Kidney epithelial cell (primary cell): ENCODE measurements around the gene VTI1A. TPM values are rescaled to one million over a fixed set of nuclear protein-coding genes. Genes with fewer than 3 reads are reported as not detected.

Experiments
- DNase-seq: peaks from one replicate; pipeline ENCODE4 v3.0.0-alpha.2; 2010; ENCODE audit warnings: low read depth
- H3K27me3 ChIP-seq: 2 replicates; pipeline ENCODE4 v1.6.0; 2011; ENCODE audit warnings: low read length; ENCODE audit not compliant: control insufficient read depth, insufficient read depth
- H3K36me3 ChIP-seq: 2 replicates; pipeline ENCODE4 v1.5.1; 2011; ENCODE audit warnings: low read length; ENCODE audit not compliant: control insufficient read depth, insufficient read depth
- H3K4me3 ChIP-seq: 2 replicates; pipeline ENCODE4 v1.5.1; 2011; ENCODE audit warnings: low read depth, mild to moderate bottlenecking, control low read depth, low read length
- total RNA-seq: library from RNA; depleted of rRNA; stranded (reverse); fragments of >200 nt; gene quantifications from 2 replicates; pipeline ENCODE4 v1.2.3, GENCODE V29; 2015
- TF ChIP-seq, protein P1 (sequence below): IDR thresholded peaks from 2 replicates; pipeline ENCODE4 v1.5.1; 2011; ENCODE audit warnings: mild to moderate bottlenecking, moderate library complexity, low read length, control low read depth, inconsistent platforms; ENCODE audit not compliant: insufficient read depth, poor library complexity, severe bottlenecking

Gene VTI1A
- total RNA-seq, 1 donor from 2014 or later = 45.7 TPM

DNA sequence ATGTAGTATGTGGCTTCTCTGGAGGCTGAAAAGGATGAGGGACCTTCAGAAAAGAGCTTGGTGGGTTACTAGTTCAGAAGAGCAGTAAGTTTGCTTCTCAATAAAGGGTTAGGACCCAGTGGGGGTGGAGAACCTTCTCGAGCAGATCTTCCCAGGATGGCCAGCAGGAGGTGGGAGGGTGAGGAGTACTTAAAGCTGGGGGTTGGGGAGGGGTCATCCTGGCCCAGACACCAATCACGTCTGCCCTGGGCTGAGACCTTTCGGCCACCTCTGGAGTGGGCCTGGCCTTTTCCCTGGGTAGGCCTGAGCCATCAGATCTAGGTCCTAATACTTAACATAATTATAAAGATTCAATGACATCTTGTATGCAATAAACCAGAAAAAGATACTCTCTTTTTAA is 354.0 kb downstream of the VTI1A start:
- TF ChIP-seq, protein P1, sequence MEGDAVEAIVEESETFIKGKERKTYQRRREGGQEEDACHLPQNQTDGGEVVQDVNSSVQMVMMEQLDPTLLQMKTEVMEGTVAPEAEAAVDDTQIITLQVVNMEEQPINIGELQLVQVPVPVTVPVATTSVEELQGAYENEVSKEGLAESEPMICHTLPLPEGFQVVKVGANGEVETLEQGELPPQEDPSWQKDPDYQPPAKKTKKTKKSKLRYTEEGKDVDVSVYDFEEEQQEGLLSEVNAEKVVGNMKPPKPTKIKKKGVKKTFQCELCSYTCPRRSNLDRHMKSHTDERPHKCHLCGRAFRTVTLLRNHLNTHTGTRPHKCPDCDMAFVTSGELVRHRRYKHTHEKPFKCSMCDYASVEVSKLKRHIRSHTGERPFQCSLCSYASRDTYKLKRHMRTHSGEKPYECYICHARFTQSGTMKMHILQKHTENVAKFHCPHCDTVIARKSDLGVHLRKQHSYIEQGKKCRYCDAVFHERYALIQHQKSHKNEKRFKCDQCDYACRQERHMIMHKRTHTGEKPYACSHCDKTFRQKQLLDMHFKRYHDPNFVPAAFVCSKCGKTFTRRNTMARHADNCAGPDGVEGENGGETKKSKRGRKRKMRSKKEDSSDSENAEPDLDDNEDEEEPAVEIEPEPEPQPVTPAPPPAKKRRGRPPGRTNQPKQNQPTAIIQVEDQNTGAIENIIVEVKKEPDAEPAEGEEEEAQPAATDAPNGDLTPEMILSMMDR = no peak
- Histone ChIP-seq H3K4me3 (no peak overlapping the region), H3K27me3 (no peaks in the 10 kb centered on the region), H3K36me3 (no peaks in the 10 kb centered on the region)
- DNase-seq = no peak

DNA sequence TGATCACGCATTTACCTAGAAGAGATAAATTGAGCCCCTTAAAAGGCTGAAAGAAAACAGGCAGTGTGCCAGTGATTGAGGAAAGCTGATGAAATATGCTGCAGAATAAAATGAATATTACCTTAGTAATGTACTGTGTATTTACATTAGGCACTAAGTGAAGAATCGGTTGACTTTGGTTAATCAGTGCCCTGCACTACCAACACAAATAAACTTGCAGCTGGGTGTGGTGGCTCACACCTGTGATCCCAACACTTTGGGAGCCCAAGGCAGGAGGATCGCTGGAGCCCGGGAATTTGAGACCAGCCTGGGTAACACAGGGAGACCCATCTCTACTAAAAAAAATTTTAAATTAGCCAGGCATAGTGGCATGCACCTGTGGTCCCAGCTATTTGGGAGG is 354.7 kb downstream of the VTI1A start:
- no peak for DNase-seq
- Histone ChIP-seq H3K4me3 (no peak overlapping the region), H3K27me3 (no peaks in the 10 kb centered on the region), H3K36me3 (no peaks in the 10 kb centered on the region)
- TF ChIP-seq, protein P1 = no peak

DNA sequence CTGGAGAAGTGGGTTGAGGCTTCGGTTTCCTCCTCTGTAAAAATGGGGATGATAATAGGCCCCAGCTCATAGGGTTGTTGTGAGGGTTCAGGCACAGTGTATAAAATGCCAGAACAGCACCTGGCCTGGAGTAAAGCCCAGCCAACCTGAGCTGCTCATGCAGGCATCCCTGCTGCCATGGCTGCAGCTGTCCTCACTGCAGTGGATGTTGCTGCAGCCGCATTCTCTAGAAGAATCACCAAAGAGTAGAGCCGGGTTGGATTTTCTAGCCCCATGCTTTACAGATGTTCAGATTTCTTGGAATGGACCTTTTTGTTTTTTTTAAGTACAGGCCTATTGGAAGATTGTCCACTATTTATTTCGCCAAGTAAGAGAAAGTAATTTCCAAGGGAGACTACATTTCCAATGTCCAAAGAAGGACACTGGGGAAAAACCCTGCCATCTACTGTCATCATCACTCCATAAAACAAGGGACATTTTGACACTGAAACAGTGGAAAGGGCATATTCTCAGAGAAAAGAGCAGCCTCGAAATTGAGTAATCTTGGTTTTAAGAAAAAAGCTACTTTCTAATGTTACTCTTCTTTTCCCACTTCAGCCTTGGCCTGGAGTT is 355.5 kb downstream of the VTI1A start:
- Histone ChIP-seq H3K36me3 (no peaks in the 10 kb centered on the region), H3K27me3 (no peaks in the 10 kb centered on the region), H3K4me3 (no peak overlapping the region)
- TF ChIP-seq, protein P1 = no peak
- DNase-seq = no peak

DNA sequence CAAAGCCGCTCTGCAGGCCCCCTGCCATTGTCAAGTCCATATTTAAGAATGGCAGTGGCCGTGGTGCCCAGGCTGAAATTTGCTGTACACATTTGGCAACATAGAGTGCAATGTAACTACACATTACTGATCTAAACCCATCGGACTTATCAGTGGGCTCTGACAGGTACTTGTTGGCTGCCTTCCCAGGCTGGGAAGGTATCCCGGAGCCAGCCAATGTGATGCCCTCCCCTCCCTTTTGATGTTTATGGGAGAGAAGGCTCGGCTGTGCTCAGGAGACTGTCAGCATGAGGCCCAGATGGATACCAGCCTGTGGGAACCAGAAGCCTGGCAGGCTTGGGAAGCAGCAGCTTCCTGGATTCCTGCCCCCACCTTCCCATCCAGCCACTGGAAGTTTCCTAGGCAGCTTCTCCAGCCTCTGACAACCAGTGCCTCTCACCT is 357.0 kb downstream of the VTI1A start:
- H3K4me3 ChIP-seq = no peak overlapping the region
- DNase-seq = no peak
- no peaks in the 10 kb centered on the region for H3K36me3 ChIP-seq
- H3K27me3 ChIP-seq = no peaks in the 10 kb centered on the region
- TF ChIP-seq, protein P1 = no peak

DNA sequence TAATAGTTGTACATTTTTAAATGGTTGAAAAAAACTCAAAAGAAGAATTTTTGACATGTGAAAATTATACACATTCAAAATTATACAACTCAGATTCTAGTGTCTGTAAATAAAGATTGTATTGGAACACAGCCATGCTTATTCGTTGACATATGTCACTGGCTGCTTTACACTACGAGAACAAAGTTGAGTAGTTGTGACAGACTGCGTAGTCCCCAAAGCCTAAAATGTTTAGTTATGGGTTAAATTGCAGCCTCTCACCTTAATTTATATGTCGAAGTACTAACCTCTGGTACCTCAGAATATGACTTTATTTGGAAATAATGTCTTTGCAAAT is 358.2 kb downstream of the VTI1A start:
- H3K4me3 ChIP-seq = no peak overlapping the region
- no peaks in the 10 kb centered on the region for H3K36me3 ChIP-seq
- DNase-seq = no peak
- H3K27me3 ChIP-seq = no peaks in the 10 kb centered on the region
- TF ChIP-seq, protein P1 = no peak

DNA sequence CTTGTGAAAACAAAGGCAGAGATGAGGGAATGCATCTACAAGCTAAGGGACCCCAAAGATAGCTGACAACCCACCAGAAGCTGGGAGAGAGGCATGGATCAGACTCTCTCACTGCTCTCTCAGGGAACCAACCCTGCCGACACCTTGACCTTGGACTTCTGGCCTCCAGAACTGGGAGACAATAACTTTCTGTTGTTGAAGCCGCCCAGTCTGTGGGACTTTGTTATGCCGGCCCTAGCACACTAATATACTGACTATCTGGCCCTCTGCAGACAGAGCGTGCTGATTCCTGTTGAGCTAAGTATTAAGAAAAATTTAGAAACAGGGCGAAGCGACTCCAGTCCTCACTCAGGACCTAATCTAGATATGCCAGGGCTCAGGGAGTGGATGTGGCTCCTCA is 358.7 kb downstream of the VTI1A start:
- Histone ChIP-seq H3K4me3 (no peak overlapping the region), H3K36me3 (no peaks in the 10 kb centered on the region), H3K27me3 (no peaks in the 10 kb centered on the region)
- TF ChIP-seq, protein P1 = no peak
- DNase-seq = no peak
